CD4-positive, CD25-positive, alpha-beta regulatory T cell (primary cell): ENCODE data around the gene COL4A1. TPM values are rescaled to one million over a fixed set of nuclear protein-coding genes. Genes with fewer than 3 reads are reported as not detected.
A peak's percentile ranks its signal among the peaks of the same experiment; 100 is the strongest.

Source experiments
- ATAC-seq, 2 donors: fragments of 150-1000 bp; cut with Tn5 transposase; one replicate each; pipeline ENCODE4 v1.10.0; 2021; ENCODE audit warnings: low read depth in 2 of 2, moderate number of reproducible peaks in 2 of 2, moderate library complexity in 1 of 2
- DNase-seq, 3 donors: peaks; one replicate each; pipeline versions ENCODE4 v3.0.0 to v3.0.0-alpha.2; 2012 to 2022; ENCODE audit warnings: mixed read lengths in 1 of 3
- H3K27ac ChIP-seq: one replicate; pipeline ENCODE4 v1.7.0; 2013; ENCODE audit warnings: mild to moderate bottlenecking, low read length; ENCODE audit not compliant: insufficient read depth, poor library complexity, severe bottlenecking
- H3K27me3 ChIP-seq: one replicate; pipeline ENCODE4 v1.7.0; 2013; ENCODE audit warnings: low read length; ENCODE audit not compliant: control insufficient read depth, insufficient read depth
- H3K36me3 ChIP-seq: one replicate; pipeline ENCODE4 v1.7.0; 2013; ENCODE audit warnings: mild to moderate bottlenecking, low read length, moderate library complexity; ENCODE audit not compliant: control insufficient read depth, insufficient read depth
- H3K4me1 ChIP-seq: 2 replicates; pipeline ENCODE4 v1.7.0; 2013; ENCODE audit warnings: mild to moderate bottlenecking, low read length; ENCODE audit not compliant: insufficient read depth, control insufficient read depth, poor library complexity, severe bottlenecking
- H3K4me3 ChIP-seq: one replicate; pipeline ENCODE4 v1.7.0; 2013; ENCODE audit warnings: low read depth, mild to moderate bottlenecking, low read length, moderate library complexity
- H3K9me3 ChIP-seq, 2 experiments: 1 replicate in 1 of 2; 2 replicates in 1 of 2; pipeline ENCODE4 v1.7.0; 2013; ENCODE audit warnings: low read length in 2 of 2, mild to moderate bottlenecking in 1 of 2, moderate library complexity in 1 of 2; ENCODE audit not compliant: control insufficient read depth in 2 of 2
- H3K27ac Mint-ChIP-seq, 3 donors: one replicate each; pipeline ENCODE4 v1.8.0; 2020 to 2022; ENCODE audit warnings: mild to moderate bottlenecking in 3 of 3, mixed read lengths in 3 of 3, moderate library complexity in 2 of 3
- H3K27me3 Mint-ChIP-seq: one replicate; pipeline ENCODE4 v1.8.0; 2022; ENCODE audit warnings: mild to moderate bottlenecking, mixed read lengths
- H3K36me3 Mint-ChIP-seq: one replicate; pipeline ENCODE4 v1.8.0; 2020; ENCODE audit warnings: mixed read lengths
- H3K4me1 Mint-ChIP-seq, 4 donors: one replicate each; pipeline ENCODE4 v1.8.0; 2020 to 2022; ENCODE audit warnings: mixed read lengths in 4 of 4, mild to moderate bottlenecking in 1 of 4
- H3K4me3 Mint-ChIP-seq, 4 donors: one replicate each; pipeline ENCODE4 v1.8.0; 2020 to 2022; ENCODE audit warnings: mild to moderate bottlenecking in 4 of 4, mixed read lengths in 4 of 4, moderate library complexity in 3 of 4
- H3K9me3 Mint-ChIP-seq, 7 donors: one replicate each; pipeline ENCODE4 v1.8.0; 2020 to 2022; ENCODE audit warnings: mixed read lengths in 7 of 7, mild to moderate bottlenecking in 3 of 7, moderate library complexity in 2 of 7
- polyA plus RNA-seq, 4 donors: library from polyadenylated mRNA; unstranded; fragments of 300-500 nt; fragmentation: Illumina TruSeq; gene quantifications; one replicate each; pipeline ENCODE4 v1.2.3, GENCODE V29; 2021
- total RNA-seq: library from RNA; stranded (reverse); gene quantifications from one replicate; pipeline ENCODE4 v1.2.3, GENCODE V29; 2022

COL4A1 gene
- total and polyA plus RNA-seq, 5 donors from 2014 or later: not detected

- Histone ChIP-seq H3K27ac (no peak overlapping the region), H3K4me1 (no peaks in the 10 kb centered on the region), H3K27me3 (no peaks in the 10 kb centered on the region), H3K4me3 (no peak overlapping the region), H3K9me3 (no peaks in the 10 kb centered on the region), H3K36me3 (no peaks in the 10 kb centered on the region)
- H3K36me3 Mint-ChIP-seq: no peaks in the 10 kb centered on the region
- peaks cover 4% of the 10 kb centered on the region for H3K27me3 Mint-ChIP-seq
- H3K4me3 Mint-ChIP-seq: no peak overlapping the region
- DNase-seq (no peak), ATAC-seq (no peak)
- no peak overlapping the region for H3K27ac Mint-ChIP-seq
- H3K9me3 Mint-ChIP-seq: peaks cover 0 to 3% (median 0%) of the 10 kb centered on the region in 7 donors
- no peaks in the 10 kb centered on the region for H3K4me1 Mint-ChIP-seq
These were observed 151.9 kb downstream of the COL4A1 start for GRCh38 chr13:110155072-110155471.

- H3K9me3 ChIP-seq: no peaks in the 10 kb centered on the region
- no peak for DNase-seq
These were observed 152.5 kb downstream of the COL4A1 start for GRCh38 chr13:110154410-110154933.

GRCh38 chr13:110152351-110152750 lies 154.6 kb downstream of the COL4A1 start:
- H3K36me3 Mint-ChIP-seq: no peaks in the 10 kb centered on the region
- Histone ChIP-seq H3K27me3 (no peaks in the 10 kb centered on the region), H3K27ac (no peak overlapping the region), H3K9me3 (no peaks in the 10 kb centered on the region), H3K4me1 (no peaks in the 10 kb centered on the region), H3K4me3 (no peak overlapping the region), H3K36me3 (no peaks in the 10 kb centered on the region)
- no peak for ATAC-seq
- H3K9me3 Mint-ChIP-seq: no peaks in the 10 kb centered on the region
- no peaks in the 10 kb centered on the region for H3K27me3 Mint-ChIP-seq
- H3K4me3 Mint-ChIP-seq: no peak overlapping the region
- no peak for DNase-seq
- H3K4me1 Mint-ChIP-seq: no peaks in the 10 kb centered on the region
- no peak overlapping the region for H3K27ac Mint-ChIP-seq

More at GRCh38 chr13:110154410-110154933, 152.5 kb downstream of the COL4A1 start:
- Mint-ChIP-seq H3K27me3 (peaks cover under 1% of the 10 kb centered on the region), H3K9me3 (peaks cover 0 to under 1% (median 0%) of the 10 kb centered on the region in 7 donors), H3K4me1 (no peaks in the 10 kb centered on the region), H3K4me3 (no peak overlapping the region), H3K27ac (no peak overlapping the region), H3K36me3 (no peaks in the 10 kb centered on the region)
- H3K4me1 ChIP-seq: no peaks in the 10 kb centered on the region
- H3K36me3 ChIP-seq: no peaks in the 10 kb centered on the region
- no peak for ATAC-seq
- no peaks in the 10 kb centered on the region for H3K27me3 ChIP-seq
- no peak overlapping the region for H3K4me3 ChIP-seq
- no peak overlapping the region for H3K27ac ChIP-seq

GRCh38 chr13:110151462-110151861 lies 155.5 kb downstream of the COL4A1 start:
- Histone ChIP-seq H3K4me3 (no peak overlapping the region), H3K36me3 (no peaks in the 10 kb centered on the region), H3K9me3 (no peaks in the 10 kb centered on the region), H3K4me1 (no peaks in the 10 kb centered on the region), H3K27me3 (no peaks in the 10 kb centered on the region), H3K27ac (no peak overlapping the region)
- H3K4me1 Mint-ChIP-seq: no peaks in the 10 kb centered on the region
- ATAC-seq (no peak), DNase-seq (no peak)
- no peaks in the 10 kb centered on the region for H3K9me3 Mint-ChIP-seq
- no peaks in the 10 kb centered on the region for H3K27me3 Mint-ChIP-seq
- no peaks in the 10 kb centered on the region for H3K36me3 Mint-ChIP-seq
- no peak overlapping the region for H3K4me3 Mint-ChIP-seq
- H3K27ac Mint-ChIP-seq: no peak overlapping the region

DNA sequence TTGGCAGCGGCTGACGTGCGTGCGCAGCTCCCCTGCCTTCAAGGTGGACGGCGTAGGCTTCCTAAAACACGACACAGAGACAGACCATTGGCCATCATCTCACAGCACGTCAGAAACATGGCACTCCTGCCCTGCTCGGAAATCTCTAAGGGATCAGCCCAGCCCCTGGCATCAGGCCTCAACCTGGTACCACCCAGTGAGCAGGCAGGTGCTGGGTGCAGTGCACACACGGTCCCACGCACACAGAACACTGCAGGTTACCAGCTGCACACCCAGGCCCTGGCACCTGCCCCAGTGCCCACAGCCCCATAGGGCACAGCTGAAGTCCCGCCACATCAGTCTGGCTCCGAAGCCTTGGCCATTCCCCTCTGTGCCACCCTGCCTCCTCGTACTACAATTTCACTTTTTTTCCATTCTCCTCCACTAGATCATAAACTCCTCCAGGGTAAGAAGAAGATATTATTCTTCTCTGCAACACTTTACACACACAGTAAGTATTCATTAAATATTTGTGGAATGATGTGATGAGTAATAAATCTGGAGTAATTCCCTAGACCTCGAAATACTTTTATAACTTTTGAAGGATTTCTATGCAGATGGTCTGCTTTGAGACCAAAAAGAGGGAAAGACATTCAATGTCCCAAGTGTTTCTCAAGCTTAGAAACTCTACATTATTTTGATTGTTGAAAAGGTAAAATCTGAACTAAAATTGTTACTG lies 156.4 kb downstream of the COL4A1 start:
- H3K4me3 ChIP-seq: no peak overlapping the region
- ATAC-seq: no peak
- Mint-ChIP-seq H3K36me3 (no peaks in the 10 kb centered on the region), H3K4me1 (no peaks in the 10 kb centered on the region), H3K9me3 (peaks cover 0 to 2% (median 0%) of the 10 kb centered on the region in 7 donors), H3K27me3 (peaks cover 4% of the 10 kb centered on the region), H3K4me3 (no peak overlapping the region), H3K27ac (no peak overlapping the region)
- H3K36me3 ChIP-seq: no peaks in the 10 kb centered on the region
- H3K9me3 ChIP-seq: no peaks in the 10 kb centered on the region
- H3K27me3 ChIP-seq: no peaks in the 10 kb centered on the region
- no peak overlapping the region for H3K27ac ChIP-seq
- no peaks in the 10 kb centered on the region for H3K4me1 ChIP-seq
- no peak for DNase-seq

- H3K36me3 ChIP-seq: no peaks in the 10 kb centered on the region
- Mint-ChIP-seq H3K4me3 (no peak overlapping the region), H3K36me3 (no peaks in the 10 kb centered on the region), H3K27me3 (peaks cover 4% of the 10 kb centered on the region), H3K27ac (no peak overlapping the region), H3K4me1 (no peaks in the 10 kb centered on the region), H3K9me3 (peaks cover 0 to 2% (median 0%) of the 10 kb centered on the region in 7 donors)
- H3K9me3 ChIP-seq: no peaks in the 10 kb centered on the region
- H3K4me1 ChIP-seq: no peaks in the 10 kb centered on the region
- H3K4me3 ChIP-seq: no peak overlapping the region
- ATAC-seq: no peak
- no peaks in the 10 kb centered on the region for H3K27me3 ChIP-seq
- no peak overlapping the region for H3K27ac ChIP-seq
- no peak for DNase-seq
These were observed 157.9 kb downstream of the COL4A1 start for GRCh38 chr13:110149036-110149435.

DNA sequence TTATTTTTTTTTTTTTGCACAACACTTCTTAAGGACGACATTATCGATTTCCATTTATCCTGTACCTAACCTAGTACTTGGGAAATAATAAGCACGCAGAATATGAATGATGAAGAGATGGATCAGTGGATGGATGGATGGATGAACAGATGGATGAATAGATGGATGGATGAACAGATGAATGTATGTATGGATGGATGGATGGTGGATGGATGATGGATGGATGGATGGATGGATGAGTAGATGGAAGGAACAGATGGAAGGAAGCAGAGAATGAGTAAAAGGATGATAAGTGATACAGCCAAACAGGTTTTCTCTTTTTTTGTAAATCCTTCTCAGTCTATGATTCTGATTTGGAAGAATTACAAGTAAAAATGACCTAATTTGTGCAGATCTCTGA lies 166.9 kb downstream of the COL4A1 start:
- Histone ChIP-seq H3K36me3 (no peaks in the 10 kb centered on the region), H3K4me1 (peaks cover 9% of the 10 kb centered on the region), H3K9me3 (no peaks in the 10 kb centered on the region), H3K4me3 (no peak overlapping the region), H3K27ac (no peak overlapping the region), H3K27me3 (no peaks in the 10 kb centered on the region)
- peaks cover 5 to 11% (median 6%) of the 10 kb centered on the region in 4 donors for H3K4me1 Mint-ChIP-seq
- H3K36me3 Mint-ChIP-seq: no peaks in the 10 kb centered on the region
- no peak overlapping the region for H3K4me3 Mint-ChIP-seq
- peaks cover 0 to 14% (median 0%) of the 10 kb centered on the region in 7 donors for H3K9me3 Mint-ChIP-seq
- DNase-seq: no peak
- ATAC-seq: no peak
- no peak overlapping the region for H3K27ac Mint-ChIP-seq
- H3K27me3 Mint-ChIP-seq: peaks cover 16% of the 10 kb centered on the region

- H3K4me3 ChIP-seq: no peak overlapping the region
- H3K4me3 Mint-ChIP-seq: peak overlapping the region in 2 of 4 donors; percentile 3 to 34
These were observed 168.3 kb downstream of the COL4A1 start for GRCh38 chr13:110138700-110139036.

More at GRCh38 chr13:110138700-110139036, 168.3 kb downstream of the COL4A1 start:
- no peaks in the 10 kb centered on the region for H3K36me3 Mint-ChIP-seq
- Histone ChIP-seq H3K4me1 (peaks cover 9% of the 10 kb centered on the region), H3K36me3 (no peaks in the 10 kb centered on the region), H3K9me3 (no peaks in the 10 kb centered on the region), H3K27ac (no peak overlapping the region), H3K27me3 (no peaks in the 10 kb centered on the region)
- DNase-seq (peak in 1 of 3 donors; percentile 2), ATAC-seq (no peak)
- H3K27ac Mint-ChIP-seq: no peak overlapping the region
- H3K9me3 Mint-ChIP-seq: peaks cover 0 to 14% (median 0%) of the 10 kb centered on the region in 7 donors
- peaks cover 5 to 11% (median 6%) of the 10 kb centered on the region in 4 donors for H3K4me1 Mint-ChIP-seq
- peaks cover 18% of the 10 kb centered on the region for H3K27me3 Mint-ChIP-seq
